OCI-LY7 (cell line): ENCODE data around the gene RAB7A.

Experiments used
- EZH2phosphoT487 ChIP-seq: fragments of 200-600 bp; sonication (generic); IDR thresholded peaks from 2 replicates; pipeline ENCODE4 v1.6.1; 2018; ENCODE audit warnings: low read depth, borderline replicate concordance, mild to moderate bottlenecking, mixed run types, antibody characterized with exemption, low read length, moderate library complexity, mixed read lengths
- TF ChIP-seq, protein P1 (sequence below): fragments of 200-600 bp; sonication (generic); conservative IDR thresholded peaks from 2 replicates; pipeline ENCODE4 v1.5.1; 2014; ENCODE audit warnings: mild to moderate bottlenecking, antibody characterized with exemption, low read length, moderate library complexity, mixed read lengths

DNA sequence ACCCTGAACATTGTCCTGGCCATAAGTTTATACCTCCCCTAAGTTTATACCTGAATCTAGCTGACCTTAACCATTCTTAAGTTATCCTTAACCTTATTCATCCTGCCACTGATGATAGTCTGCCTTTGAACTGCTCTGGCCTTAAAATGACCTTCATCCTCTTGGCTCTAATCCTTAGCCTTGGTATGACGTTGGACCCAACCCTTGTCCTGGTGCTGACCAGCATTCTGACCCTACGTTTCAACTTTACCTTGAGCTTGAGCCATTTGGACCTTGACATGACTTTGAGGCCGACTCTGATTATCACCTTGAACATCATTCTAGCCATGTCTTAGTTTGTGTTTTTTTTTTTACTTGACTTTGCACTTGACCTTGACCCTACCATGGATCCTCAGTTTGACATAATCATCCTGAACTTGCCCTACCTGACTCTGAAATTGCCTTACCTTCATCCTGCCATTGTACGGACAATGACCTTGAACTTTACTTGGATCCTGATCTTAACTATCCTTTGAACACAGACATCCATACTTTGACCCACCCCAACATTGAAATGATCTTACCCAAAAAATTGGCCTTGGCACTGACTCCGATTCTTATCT, 92.3 kb downstream of the RAB7A start:
- TF ChIP-seq, protein P1, sequence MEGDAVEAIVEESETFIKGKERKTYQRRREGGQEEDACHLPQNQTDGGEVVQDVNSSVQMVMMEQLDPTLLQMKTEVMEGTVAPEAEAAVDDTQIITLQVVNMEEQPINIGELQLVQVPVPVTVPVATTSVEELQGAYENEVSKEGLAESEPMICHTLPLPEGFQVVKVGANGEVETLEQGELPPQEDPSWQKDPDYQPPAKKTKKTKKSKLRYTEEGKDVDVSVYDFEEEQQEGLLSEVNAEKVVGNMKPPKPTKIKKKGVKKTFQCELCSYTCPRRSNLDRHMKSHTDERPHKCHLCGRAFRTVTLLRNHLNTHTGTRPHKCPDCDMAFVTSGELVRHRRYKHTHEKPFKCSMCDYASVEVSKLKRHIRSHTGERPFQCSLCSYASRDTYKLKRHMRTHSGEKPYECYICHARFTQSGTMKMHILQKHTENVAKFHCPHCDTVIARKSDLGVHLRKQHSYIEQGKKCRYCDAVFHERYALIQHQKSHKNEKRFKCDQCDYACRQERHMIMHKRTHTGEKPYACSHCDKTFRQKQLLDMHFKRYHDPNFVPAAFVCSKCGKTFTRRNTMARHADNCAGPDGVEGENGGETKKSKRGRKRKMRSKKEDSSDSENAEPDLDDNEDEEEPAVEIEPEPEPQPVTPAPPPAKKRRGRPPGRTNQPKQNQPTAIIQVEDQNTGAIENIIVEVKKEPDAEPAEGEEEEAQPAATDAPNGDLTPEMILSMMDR = no peak
- TF ChIP-seq EZH2phosphoT487 = no peak
